Upper lobe of left lung (tissue), 4 donors: Measurements from ENCODE around the gene CCDC172.

ENCODE experiments used
- CTCF ChIP-seq, 6 experiments: fragments of 450-650 bp in 4 of 6; fragments of 200-600 bp in 2 of 6; sonication (generic) in 2 of 6; IDR thresholded peaks; one replicate each; pipeline ENCODE4 v1.5.1; 2016 to 2019; ENCODE audit warnings: antibody characterized with exemption in 6 of 6
- EP300 ChIP-seq, 4 donors: sonication (generic); formaldehyde crosslinking; IDR thresholded peaks; one replicate each; pipeline ENCODE4 v1.5.1; 2017; ENCODE audit warnings: antibody characterized with exemption in 4 of 4, control low read depth in 2 of 4
- POLR2A ChIP-seq, 4 donors: fragments of 450-650 bp; IDR thresholded peaks; one replicate each; pipeline ENCODE4 v1.5.1; 2016 to 2017; ENCODE audit warnings: antibody characterized with exemption in 4 of 4, mild to moderate bottlenecking in 2 of 4

DNA sequence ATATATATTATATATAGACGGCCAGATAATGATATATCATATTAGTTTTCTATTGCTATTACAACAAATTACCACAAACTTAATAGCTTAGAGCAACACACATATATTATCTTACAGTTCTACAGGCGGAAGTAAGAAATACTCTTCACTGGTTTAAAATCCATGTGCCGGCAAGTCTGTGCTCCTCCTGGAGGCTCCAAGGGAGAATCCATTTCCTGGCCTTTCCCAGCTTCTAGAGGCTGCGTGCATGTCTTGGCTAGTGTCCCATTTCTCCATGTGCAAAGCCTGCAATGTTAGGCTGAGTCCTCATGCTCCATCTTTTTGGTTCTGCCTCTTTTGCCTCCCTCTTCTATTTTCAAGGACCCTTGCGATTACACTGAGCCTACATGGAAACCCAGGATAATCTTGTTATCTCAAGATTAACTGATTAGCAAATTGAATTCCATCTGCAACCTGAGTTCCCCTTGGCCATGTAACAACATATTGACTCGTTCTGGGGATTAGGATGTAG lies 79.5 kb downstream of the CCDC172 start:
- TF ChIP-seq CTCF (IDR thresholded peaks at IDR 0.05) (no peak), POLR2A (IDR thresholded peaks at IDR 0.05) (no peak), EP300 (IDR thresholded peaks at IDR 0.05) (no peak)
